Muscle of back (tissue), 11 donors: Measurements from ENCODE around the gene LPAR1. TPM values are rescaled to one million over a fixed set of nuclear protein-coding genes. Genes with fewer than 3 reads are reported as not detected.

Experiments used
- DNase-seq, 3 donors: peaks; one replicate each; pipeline versions ENCODE4 v3.0.0 to v3.0.0-alpha.2; 2013
- polyA plus RNA-seq, 10 donors: library from polyadenylated mRNA; unstranded; fragments of 120-200 nt; gene quantifications; one replicate each; pipeline ENCODE4 v1.2.1, GENCODE V29; 2013; ENCODE audit not compliant: insufficient read length in 10 of 10

Gene LPAR1
- polyA plus RNA-seq, 10 donors = 40.5 to 68.3 (median 53.0) TPM

GRCh38 chr9:110923601-110924000, 114.7 kb downstream of the LPAR1 start:
- no peak for DNase-seq

DNA sequence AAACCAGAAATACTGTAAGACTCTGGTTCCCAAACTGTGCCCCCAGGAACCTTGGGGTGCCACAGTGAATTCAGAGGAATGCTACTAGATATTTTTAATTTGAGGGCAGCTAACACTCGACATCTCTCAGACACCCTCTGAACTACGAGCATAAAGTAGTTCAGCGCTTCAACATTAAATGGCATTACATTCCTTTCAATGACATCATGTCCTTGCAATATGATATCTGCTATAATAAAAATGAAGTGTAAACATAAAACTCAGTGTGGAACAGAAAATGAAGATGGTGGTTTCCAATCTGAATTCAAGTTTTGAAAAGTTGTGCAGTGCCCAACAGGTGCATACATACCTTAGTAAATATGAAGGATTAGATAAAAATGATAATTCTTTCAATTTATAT, 116.1 kb downstream of the LPAR1 start:
- DNase-seq = no peak

DNA sequence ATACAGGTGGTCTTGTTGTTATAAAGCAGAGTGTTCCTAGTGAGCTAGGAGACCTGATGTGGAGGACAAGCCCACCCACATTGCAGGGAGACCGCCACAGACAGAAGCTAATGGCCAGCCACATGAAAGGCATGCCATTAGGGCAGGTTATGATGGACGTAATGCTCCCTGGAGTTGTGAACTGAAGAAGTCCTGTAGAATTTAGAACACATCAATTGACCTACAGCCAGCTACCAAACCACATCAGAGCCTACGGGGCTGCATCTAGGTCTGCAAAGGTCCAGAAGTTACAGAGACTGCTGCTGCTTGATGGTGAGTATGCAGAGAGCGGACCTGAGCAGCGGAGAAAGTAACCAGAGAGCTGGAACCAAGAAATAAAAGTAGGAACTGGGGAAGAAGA, 116.6 kb downstream of the LPAR1 start:
- DNase-seq = no peak

GRCh38 chr9:110919609-110920008, 118.7 kb downstream of the LPAR1 start:
- DNase-seq = peak; percentile 63 to 85 (median 82)

GRCh38 chr9:110919050-110919435, 119.2 kb downstream of the LPAR1 start:
- DNase-seq = peak in 1 of 3 donors; percentile 38

DNA sequence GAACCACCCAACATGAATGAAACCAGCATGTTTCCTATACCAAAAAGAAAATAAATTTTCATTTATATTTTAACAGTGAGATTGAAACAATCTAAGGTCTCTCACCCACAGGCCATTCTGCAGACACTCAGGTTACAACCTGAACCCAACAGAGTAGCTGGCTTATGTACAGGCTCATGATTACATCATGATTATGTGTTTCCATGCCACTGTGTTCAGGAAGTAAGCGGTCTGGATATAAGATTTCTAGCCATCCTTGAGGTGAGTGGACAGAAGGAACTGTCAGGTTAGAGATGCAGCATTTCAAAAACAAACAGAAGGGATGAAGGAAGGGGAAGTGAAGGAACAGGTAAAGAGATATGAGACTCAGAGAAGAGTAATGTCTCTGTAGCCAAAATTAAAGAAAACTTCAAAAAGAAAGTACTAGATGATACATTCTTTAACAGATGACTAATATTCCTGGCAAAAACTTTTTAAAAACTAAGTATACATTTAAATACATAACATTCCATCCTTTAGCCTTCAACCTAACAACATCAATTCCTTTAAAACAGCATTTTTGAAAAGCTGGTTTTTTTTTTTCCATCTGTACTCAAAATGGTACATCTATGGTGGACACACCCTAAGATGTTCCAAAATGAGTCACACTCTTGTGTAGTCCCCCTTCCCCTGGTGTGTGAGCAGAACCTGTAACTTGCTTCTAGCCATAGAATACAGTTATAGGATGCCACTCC, 119.8 kb downstream of the LPAR1 start:
- peak in 1 of 3 donors; percentile 35 for DNase-seq

GRCh38 chr9:110916403-110916802, 121.9 kb downstream of the LPAR1 start:
- DNase-seq = peak in 1 of 3 donors; percentile 57

DNA sequence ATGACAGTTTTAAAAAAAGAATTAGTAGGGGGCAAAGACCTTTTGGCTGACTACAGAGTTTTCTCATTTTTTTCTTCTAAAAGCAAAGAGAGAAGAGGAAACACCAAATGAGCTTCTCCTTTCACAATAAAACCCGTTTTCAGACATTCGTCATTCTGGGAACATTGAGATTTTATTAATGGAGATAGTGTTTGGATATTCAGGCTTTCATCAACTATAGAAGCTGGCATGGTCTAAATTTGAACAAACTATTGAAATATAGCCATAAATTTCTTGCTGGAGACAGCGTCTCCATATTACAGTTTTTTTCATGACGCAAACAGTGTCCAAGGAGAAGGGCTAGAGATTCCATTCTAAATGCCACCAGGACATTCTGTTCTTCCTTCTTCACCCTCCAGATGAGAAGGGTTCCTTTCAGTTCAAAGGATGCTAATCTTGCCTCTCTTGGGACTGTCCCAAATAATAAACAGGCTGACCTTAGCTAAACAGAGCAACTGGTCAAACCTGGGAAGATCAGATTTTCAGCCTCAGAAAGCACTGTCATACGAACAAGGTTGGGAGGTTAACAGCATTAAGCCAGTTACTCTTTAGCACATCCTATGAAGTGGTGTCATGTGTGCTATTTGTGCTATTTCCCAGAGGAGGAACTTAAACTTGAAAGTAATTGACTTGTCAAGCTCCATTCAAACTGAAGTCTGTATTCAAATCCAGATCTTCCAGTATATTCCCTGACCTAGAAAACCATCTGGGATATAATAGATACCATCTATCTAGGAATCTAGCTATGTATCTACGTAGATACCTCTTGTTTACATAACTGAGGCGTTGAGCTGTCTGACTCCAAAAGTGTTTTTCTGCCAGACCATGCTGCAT, 125.6 kb downstream of the LPAR1 start:
- no peak for DNase-seq

- peak in 1 of 3 donors; percentile 32 for DNase-seq
Measured at GRCh38 chr9:110911659-110912418, 126.4 kb downstream of the LPAR1 start.

DNA sequence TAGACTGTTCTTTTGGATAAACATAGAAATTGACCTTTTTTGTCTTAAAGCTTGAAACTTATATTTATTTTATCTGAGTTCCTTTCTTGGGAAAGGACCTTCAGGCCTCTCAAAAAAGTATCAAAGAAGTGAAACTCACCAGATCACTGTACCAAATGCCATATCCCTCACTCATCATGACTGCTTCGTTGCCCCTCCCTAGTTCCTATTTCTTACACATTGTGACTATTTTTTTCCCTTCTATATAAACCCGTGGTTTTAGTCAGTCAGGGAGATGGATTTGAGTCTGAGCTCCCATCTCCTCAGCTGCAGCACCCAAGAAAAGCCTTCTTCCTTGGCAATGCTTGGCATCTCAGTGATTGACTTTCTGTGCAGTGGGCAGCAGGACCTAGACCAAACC, 129.4 kb downstream of the LPAR1 start:
- no peak for DNase-seq

- DNase-seq = peak in 1 of 3 donors; percentile 47
Measured at GRCh38 chr9:110900917-110901316, 137.4 kb downstream of the LPAR1 start.

DNA sequence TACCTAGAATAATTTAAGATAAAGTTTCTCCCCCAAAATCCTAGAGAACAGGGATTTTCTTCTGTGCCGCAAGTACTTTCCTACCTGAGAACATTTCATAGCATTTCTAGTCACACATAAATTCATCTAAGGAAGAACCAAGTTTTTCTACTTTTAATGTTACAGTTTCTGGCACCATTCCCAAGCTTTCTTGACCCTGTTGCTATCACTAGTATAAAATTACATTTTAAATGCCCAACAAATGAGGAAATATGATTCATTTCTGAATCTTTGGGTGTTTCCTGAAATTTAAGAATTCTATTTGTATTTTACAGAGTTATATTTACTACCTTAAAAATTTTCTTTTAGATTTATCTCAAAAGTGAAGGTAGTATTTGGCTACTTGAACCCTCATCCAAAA, 137.8 kb downstream of the LPAR1 start:
- no peak for DNase-seq

DNA sequence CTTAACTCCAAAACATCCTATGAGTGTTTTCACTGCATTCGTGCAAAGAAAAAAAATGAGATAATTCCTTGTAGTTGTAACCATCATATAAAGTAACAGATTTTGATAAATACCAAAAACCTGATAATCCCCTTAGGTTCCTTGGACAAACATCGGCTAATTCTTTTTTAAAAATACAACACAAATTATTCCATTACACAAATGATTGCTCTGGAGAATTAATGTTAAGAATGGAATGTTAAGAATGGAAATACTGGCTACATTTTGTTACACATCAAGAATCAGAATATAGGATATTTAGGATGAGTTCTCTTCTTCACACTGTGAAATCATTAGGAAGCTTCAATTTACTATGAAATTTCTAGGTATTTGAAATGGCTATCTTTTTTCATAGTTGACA, 139.4 kb downstream of the LPAR1 start:
- DNase-seq = peak in 1 of 3 donors; percentile 47

DNA sequence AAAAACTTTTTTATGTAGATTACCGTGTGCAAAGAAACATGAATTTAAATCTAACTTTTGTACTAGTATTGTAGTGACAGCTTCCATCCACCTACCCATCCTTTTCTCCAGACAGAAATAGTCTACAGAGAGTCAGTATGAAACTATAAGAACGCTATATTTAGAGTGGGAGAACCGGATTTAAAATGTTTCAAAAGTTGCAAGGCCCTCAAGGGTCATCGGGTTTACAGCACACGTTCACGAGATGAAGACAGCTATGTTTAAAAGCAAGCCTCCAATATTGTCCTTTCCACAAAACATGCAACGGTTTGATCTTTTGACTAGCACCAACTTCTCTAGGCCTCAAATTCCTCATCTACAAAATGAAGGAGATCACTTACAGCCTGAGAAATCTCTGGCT, 139.9 kb downstream of the LPAR1 start:
- DNase-seq = peak in 1 of 3 donors; percentile 54

- peak in 1 of 3 donors; percentile 43 for DNase-seq
Measured at GRCh38 chr9:110897943-110898342, 140.3 kb downstream of the LPAR1 start.

- peak in 2 of 3 donors; percentile 82 to 89 for DNase-seq
Measured at GRCh38 chr9:110895147-110895905, 142.9 kb downstream of the LPAR1 start.

DNA sequence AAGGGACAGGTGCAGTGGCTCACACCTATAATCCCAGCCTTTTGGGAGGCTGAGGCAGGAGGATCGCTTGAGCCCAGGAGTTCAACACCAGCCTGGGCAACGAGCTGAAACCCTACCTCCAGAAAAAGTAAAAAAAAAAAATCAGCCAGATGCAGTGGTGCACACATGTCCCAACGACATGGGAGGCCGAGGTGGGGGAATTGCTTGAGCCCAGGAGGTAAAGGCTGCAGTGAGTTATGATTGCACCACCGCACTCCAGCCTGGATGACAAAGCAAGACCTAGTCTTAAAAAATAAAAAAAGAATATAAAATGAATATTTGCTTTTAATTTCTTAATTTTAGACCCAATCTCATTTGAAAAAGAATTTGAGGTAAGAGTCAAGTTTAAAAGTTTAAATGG, 143.5 kb downstream of the LPAR1 start:
- DNase-seq = no peak

- no peak for DNase-seq
Measured at GRCh38 chr9:110892689-110893088, 145.6 kb downstream of the LPAR1 start.

- no peak for DNase-seq
Measured at GRCh38 chr9:110891760-110892159, 146.5 kb downstream of the LPAR1 start.

GRCh38 chr9:110890416-110890815, 147.9 kb downstream of the LPAR1 start:
- DNase-seq = no peak

DNA sequence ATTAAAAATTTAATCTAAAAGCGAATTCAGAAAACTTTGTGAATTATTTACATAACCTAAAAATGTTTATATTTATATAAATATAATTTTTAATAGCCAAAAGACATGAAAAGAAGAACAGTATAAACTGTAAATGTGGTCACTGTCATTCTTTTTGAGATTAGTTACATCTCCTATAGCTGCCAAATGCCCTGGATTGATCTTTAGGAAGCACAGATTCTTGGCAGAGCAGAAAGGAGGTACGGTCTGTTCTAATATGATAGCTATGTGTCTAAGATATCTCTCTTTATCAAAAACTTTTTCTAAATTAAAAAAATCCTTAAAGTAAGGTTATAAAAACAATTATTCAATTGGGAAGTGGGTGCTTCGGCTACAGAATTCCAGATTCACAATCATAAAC, 151.0 kb downstream of the LPAR1 start:
- no peak for DNase-seq
